RWPE1 (cell line): ENCODE measurements around the gene PDGFB.
A peak's percentile ranks its signal among the peaks of the same experiment; 100 is the strongest.

Experiments used
- CTCF ChIA-PET: fragments of 350-600 bp; sonication (Branson Sonifier 250); formaldehyde crosslinking; extraction: SDS; loops from one replicate; lab custom pipeline; 2021; lab: Yijun Ruan, JAX
- POLR2A ChIA-PET: fragments of 400-600 bp; formaldehyde crosslinking; extraction: SDS; loops from one replicate; lab custom pipeline; 2020; ENCODE audit warnings: antibody characterized with exemption; ENCODE audit not compliant: low non-redundant PET; lab: Yijun Ruan, JAX
- DNase-seq: peaks from one replicate; pipeline ENCODE4 v3.0.0; 2012; ENCODE audit warnings: low spot score
- H3K27ac ChIP-seq: fragments of 450-650 bp; 2 replicates; pipeline ENCODE4 v1.5.1; 2017
- TF ChIP-seq, protein P1 (sequence below): fragments of 450-650 bp; conservative IDR thresholded peaks from 2 replicates; pipeline ENCODE4 v1.5.1; 2017; ENCODE audit warnings: low read depth, mild to moderate bottlenecking

Gene PDGFB

GRCh38 chr22:39244496-39245129 is at the start of gene PDGFB:
PDGFB (minus strand) TSS chr22:39244982; CDS start chr22:39243963, 1,019 bp downstream.
- peak within 1 kb of the TSS; percentile 90 for H3K27ac ChIP-seq
- no peak for DNase-seq
- ChIA-PET CTCF (interaction anchor here (0.7 to 1.2 kb wide), 3 partner anchors 9 to 73 kb away, joined by 3 to 6 read pairs (median 4); no protein-coding TSS in a partner anchor), POLR2A (no interaction called here)
- TF ChIP-seq, protein P1, sequence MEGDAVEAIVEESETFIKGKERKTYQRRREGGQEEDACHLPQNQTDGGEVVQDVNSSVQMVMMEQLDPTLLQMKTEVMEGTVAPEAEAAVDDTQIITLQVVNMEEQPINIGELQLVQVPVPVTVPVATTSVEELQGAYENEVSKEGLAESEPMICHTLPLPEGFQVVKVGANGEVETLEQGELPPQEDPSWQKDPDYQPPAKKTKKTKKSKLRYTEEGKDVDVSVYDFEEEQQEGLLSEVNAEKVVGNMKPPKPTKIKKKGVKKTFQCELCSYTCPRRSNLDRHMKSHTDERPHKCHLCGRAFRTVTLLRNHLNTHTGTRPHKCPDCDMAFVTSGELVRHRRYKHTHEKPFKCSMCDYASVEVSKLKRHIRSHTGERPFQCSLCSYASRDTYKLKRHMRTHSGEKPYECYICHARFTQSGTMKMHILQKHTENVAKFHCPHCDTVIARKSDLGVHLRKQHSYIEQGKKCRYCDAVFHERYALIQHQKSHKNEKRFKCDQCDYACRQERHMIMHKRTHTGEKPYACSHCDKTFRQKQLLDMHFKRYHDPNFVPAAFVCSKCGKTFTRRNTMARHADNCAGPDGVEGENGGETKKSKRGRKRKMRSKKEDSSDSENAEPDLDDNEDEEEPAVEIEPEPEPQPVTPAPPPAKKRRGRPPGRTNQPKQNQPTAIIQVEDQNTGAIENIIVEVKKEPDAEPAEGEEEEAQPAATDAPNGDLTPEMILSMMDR = no peak

DNA sequence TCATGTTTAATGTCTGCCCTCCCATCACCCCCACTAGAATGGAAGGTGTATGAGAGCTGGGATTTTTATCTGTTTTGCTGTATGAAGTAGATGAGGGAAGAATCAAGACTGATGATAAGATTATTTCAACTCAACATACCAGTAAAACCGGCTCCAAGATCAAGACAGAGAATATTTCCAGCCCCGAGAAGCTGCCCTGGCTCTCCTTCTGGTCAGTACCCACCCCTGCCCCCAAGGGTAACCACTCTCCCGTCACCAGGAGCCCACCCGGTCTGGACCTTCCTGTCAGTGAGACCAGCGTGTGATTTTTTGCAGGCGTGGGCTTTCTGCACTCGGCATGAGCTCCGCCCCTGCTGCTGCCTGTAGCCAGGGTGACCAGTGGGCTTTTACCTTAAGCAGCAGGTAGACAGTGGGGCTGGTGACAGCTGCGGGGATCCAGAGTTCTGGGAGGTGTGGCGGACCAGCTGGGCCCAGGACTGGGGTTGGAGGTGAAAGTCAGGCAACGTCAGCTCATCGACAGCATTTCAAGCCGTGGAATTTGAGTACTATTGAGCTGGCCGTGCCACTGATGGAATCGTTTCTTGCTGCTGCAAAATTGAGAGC is 49.1 kb upstream of the PDGFB start:
- no peak for DNase-seq
- TF ChIP-seq, protein P1 = no peak
- peak overlapping the region; percentile 46 for H3K27ac ChIP-seq
- ChIA-PET CTCF (no interaction called here), POLR2A (no interaction called here)

DNA sequence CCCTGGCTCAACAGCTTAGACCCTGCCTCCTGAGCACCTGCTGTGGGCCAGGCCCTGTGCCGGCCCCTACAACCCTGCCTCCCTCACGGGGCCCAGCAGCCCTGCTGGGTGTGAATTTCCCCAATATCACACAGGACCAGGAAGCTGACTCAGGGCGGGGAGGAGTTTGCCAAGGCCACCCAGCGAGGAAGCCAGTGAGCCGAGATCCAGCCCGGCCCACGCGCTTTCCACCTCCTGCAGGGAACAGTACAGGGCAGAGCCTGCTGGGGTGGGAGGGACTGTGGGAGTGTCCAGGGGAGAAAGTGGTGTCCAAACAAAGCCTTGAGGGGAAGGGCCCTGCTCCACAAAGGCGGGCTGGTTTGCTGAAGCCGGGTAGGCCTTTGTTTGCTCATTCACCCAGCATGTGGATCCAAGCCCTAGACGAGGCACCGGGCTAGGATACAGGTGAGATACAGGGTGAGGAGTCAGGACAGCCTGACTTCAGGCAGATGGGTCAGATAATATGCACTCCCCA is 47.8 kb upstream of the PDGFB start:
- DNase-seq = peak; percentile 79
- TF ChIP-seq, protein P1 = no peak
- POLR2A ChIA-PET = interaction anchor here (0.5 kb wide), 1 partner anchor 13 kb away, joined by 9 read pairs; no protein-coding TSS in a partner anchor
- CTCF ChIA-PET = interaction anchor here (1.1 kb wide), 1 partner anchor 48 kb away, joined by 3 read pairs; the partner anchor contains the start of gene PDGFB
- H3K27ac ChIP-seq = peak overlapping the region; percentile 80

DNA sequence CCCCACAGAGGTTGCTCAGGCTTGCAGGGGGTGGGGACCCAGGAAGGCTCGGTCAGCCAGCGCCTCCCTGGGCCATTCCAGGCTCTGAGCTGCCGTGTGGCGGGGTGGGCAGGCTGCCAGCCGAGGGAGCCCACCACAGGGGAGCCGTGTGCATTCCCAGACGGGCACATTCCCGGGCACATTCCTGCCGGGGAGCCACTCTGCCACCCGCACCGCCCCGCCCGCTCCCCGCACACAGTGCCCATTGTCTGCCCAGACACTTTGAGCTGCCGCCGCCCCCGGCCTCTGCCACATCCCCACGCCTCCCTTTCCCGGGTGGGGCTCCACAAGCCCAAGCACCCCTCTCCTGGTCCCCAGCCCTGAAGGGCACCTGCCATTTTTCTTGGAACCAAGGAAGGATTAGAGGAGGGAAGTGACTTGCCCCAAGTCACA is 47.3 kb upstream of the PDGFB start:
- POLR2A ChIA-PET = no interaction called here
- H3K27ac ChIP-seq = peak overlapping the region; percentile 80
- TF ChIP-seq, protein P1 = no peak
- no peak for DNase-seq
- CTCF ChIA-PET = interaction anchor here (1.1 kb wide), 1 partner anchor 48 kb away, joined by 3 read pairs; the partner anchor contains the start of gene PDGFB

- TF ChIP-seq, protein P1 = no peak; the same call in 1 of the 2 replicates
- POLR2A ChIA-PET = no interaction called here
- DNase-seq = no peak
- CTCF ChIA-PET = interaction anchor here (0.6 kb wide), 1 partner anchor 198 kb away, joined by 3 read pairs; no protein-coding TSS in a partner anchor
- H3K27ac ChIP-seq = peak overlapping the region; percentile 80
These were observed 46.7 kb upstream of the PDGFB start for GRCh38 chr22:39291523-39291922.

GRCh38 chr22:39290724-39291161 is 46.0 kb upstream of the PDGFB start:
- TF ChIP-seq, protein P1 = no peak
- ChIA-PET POLR2A (interaction anchor here (0.6 kb wide), 1 partner anchor 8 kb away, joined by 3 read pairs; no protein-coding TSS in a partner anchor), CTCF (interaction anchor here (0.6 kb wide), 1 partner anchor 33 kb away, joined by 5 read pairs; no protein-coding TSS in a partner anchor)
- peak; percentile 64 for DNase-seq
- peak overlapping the region; percentile 80 for H3K27ac ChIP-seq
